ENCODE measurements around the gene MYO18B.

Gene MYO18B

DNA sequence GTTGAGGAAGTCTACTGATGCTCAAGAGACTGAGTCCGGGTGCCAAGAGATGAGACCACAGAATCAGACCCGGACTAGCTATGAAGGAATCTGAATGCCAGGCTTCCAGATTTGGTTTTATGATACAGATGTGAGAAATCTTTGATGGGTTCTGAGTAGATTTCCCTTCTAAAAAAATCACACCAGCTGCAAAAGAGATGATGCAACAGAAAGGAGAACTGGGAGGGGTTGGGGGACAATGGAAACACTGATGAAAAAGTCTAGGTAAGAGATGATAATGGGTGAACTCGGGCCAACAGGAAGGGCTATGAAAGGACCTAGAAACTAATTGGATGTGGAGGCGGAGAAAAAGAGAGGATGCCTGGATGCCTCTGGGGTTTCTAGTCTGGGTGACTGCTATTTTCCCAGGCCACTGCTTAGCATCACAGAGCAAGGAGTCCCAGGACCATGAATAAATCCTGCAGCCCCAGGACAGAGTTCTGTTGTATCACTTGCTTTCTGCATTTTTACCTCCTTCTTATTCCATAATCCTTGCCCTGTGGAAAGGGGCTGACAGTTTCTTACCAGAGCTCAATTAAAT is 311.8 kb downstream of the MYO18B start:
- no peak overlapping the region for H3K4me3 ChIP-seq (ENCODE audit: low read depth, low read length)
- no peak for DNase-seq (ENCODE audit: low read depth)
- TF ChIP-seq POLR2A (IDR thresholded peaks at IDR 0.05; ENCODE audit: extremely low read depth, insufficient read length), result no peak
- no peak for TF ChIP-seq MYC (IDR thresholded peaks at IDR 0.05; ENCODE audit: low read depth, low read length)
- TF ChIP-seq, protein P1, sequence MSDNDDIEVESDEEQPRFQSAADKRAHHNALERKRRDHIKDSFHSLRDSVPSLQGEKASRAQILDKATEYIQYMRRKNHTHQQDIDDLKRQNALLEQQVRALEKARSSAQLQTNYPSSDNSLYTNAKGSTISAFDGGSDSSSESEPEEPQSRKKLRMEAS (IDR thresholded peaks at IDR 0.05; ENCODE audit: low read depth, low read length), result no peak
- TF ChIP-seq, protein P2, sequence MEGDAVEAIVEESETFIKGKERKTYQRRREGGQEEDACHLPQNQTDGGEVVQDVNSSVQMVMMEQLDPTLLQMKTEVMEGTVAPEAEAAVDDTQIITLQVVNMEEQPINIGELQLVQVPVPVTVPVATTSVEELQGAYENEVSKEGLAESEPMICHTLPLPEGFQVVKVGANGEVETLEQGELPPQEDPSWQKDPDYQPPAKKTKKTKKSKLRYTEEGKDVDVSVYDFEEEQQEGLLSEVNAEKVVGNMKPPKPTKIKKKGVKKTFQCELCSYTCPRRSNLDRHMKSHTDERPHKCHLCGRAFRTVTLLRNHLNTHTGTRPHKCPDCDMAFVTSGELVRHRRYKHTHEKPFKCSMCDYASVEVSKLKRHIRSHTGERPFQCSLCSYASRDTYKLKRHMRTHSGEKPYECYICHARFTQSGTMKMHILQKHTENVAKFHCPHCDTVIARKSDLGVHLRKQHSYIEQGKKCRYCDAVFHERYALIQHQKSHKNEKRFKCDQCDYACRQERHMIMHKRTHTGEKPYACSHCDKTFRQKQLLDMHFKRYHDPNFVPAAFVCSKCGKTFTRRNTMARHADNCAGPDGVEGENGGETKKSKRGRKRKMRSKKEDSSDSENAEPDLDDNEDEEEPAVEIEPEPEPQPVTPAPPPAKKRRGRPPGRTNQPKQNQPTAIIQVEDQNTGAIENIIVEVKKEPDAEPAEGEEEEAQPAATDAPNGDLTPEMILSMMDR (IDR thresholded peaks at IDR 0.05; ENCODE audit: low read depth, low read length), result no peak

DNA sequence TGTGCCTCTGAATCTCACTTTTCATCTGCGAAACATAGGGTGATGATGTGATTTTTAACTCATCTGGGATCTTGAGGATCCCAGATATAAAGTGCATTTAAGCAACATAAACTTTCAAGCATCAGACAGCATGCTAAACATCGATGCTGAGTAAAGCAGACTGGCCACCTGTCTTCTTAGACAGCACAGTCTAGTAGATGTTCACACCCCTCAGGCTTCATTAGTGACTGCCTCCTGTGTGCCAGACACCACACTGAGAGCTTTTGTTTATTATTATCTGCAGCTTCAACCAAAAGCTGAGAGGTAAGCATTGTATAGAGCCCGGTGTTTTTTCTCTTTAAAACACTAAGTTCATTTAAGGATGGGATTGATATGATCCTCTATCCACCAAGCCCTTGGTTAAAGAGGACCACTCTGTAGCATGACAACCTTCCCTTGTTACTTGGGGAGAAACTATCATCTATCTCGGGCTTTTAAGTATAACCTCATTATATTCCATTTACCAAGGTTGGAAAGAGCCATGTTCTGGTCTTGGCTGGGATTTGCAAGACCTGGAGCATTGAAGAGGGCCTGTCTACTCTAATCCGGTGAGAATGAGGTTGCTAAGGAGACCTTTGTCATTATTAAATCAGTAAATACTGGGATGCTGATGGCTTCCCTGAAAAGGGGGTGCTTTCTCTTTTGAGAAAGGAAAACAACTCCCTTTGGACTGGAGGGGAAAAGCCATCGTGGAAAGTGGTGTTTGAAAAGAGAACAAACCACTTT is 313.0 kb downstream of the MYO18B start:
- TF ChIP-seq, protein P1 (IDR thresholded peaks at IDR 0.05; ENCODE audit: low read depth, low read length), result no peak
- TF ChIP-seq, protein P2 (IDR thresholded peaks at IDR 0.05; ENCODE audit: low read depth, low read length), result no peak
- TF ChIP-seq MYC (IDR thresholded peaks at IDR 0.05; ENCODE audit: low read depth, low read length), result no peak
- DNase-seq (ENCODE audit: low read depth), result no peak
- no peak overlapping the region for H3K4me3 ChIP-seq (ENCODE audit: low read depth, low read length)

DNA sequence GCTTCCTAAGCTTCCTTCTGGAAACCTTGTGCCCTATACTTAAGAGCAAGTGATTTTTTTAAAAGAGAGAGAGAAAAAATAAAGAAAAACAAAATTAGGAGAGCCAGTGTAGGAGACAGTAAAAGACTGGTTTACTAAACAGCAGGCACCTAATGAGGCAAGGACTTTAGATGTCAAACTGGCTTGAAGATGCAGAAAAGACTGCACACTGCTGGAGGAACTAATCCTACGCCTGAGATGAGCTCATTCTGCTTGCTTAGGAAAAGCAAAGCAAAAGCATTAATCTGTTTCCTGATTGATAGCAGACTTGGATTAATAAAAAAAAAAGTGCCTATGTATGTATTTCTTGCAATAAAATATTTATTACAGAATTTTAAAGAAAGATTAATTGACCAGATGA is 313.7 kb downstream of the MYO18B start:
- TF ChIP-seq, protein P2 (IDR thresholded peaks at IDR 0.05; ENCODE audit: low read depth, low read length), result no peak
- TF ChIP-seq, protein P1 (IDR thresholded peaks at IDR 0.05; ENCODE audit: low read depth, low read length), result no peak
- H3K4me3 ChIP-seq (ENCODE audit: low read depth, low read length), result no peak overlapping the region

DNA sequence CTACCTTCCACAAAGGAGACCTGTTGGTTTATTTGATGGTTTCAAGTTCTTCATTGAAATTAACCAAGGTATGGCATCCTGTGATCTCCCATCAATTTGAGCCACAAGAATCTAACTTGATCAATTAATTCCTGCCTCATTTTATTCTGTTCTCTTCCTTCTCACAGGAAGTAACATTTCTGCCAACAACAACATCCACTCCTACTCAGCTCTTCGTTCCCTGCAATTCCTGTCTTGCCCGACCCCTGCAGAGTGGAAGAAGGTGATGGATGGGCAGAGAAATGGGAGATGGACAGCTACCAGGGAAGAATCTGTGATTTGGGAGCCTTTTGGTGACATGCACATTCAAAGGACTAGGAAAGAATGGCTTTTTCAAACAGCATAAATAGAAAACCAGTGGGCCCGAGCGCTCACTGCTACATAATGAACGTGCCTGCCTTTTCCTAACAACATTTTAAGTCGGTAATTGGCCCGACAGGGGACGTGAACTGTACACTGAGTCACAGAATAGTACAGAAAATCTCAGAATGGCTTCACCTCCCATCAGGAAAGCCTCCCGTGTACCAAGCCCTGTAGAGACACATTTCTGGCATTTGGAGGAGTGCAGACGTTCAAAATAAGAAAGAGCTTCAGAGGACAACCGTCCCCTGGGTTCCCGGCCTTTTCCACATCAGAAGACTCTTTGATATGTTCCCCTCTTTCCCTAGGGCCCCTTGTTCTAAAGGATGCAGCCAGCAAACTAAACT is 314.6 kb downstream of the MYO18B start:
- DNase-seq (ENCODE audit: low read depth), result no peak
- no peak for TF ChIP-seq MYC (IDR thresholded peaks at IDR 0.05; ENCODE audit: low read depth, low read length)
- TF ChIP-seq, protein P1 (IDR thresholded peaks at IDR 0.05; ENCODE audit: low read depth, low read length), result no peak
- TF ChIP-seq, protein P2 (IDR thresholded peaks at IDR 0.05; ENCODE audit: low read depth, low read length), result no peak
- TF ChIP-seq POLR2A (IDR thresholded peaks at IDR 0.05; ENCODE audit: extremely low read depth, insufficient read length), result no peak
- H3K4me3 ChIP-seq (ENCODE audit: low read depth, low read length), result no peak overlapping the region

More for the DNA sequence above, 313.7 kb downstream of the MYO18B start:
- no peak for DNase-seq (ENCODE audit: low read depth)

DNA sequence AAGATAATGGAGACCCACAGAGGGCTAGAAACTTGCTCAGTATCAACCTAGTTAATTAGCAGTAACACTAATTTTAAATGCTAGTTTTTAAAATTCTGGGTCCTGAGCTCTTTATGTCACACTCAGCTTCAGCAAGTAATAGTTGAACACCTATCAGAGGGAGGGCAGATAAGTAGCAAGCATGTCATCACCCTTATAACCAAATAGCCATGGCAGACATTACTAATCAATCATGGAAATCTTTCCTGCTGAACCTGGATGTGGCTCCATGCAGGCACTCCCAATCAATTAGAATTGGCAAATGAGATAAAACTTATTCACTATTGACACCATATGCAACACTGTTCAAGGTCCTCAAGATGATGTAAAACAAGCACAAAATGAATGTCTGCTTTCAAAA is 315.7 kb downstream of the MYO18B start:
- TF ChIP-seq, protein P1 (IDR thresholded peaks at IDR 0.05; ENCODE audit: low read depth, low read length), result no peak
- TF ChIP-seq, protein P2 (IDR thresholded peaks at IDR 0.05; ENCODE audit: low read depth, low read length), result no peak
- no peak for TF ChIP-seq POLR2A (IDR thresholded peaks at IDR 0.05; ENCODE audit: extremely low read depth, insufficient read length)
- TF ChIP-seq MYC (IDR thresholded peaks at IDR 0.05; ENCODE audit: low read depth, low read length), result no peak
- H3K4me3 ChIP-seq (ENCODE audit: low read depth, low read length), result no peak overlapping the region
- no peak for DNase-seq (ENCODE audit: low read depth)

Measured in NB4 (cell line).